Glomerular endothelial cell (primary cell): ENCODE measurements around the gene WDR7. TPM values are rescaled to one million over a fixed set of nuclear protein-coding genes. Genes with fewer than 3 reads are reported as not detected.

Source experiments
- DNase-seq: peaks from one replicate; pipeline ENCODE4 v3.0.0-alpha.2; 2011; ENCODE audit warnings: low read depth, low spot score; ENCODE audit errors: extremely low read depth
- total RNA-seq: library from RNA; depleted of rRNA; stranded (reverse); fragments of >200 nt; gene quantifications from 2 replicates; pipeline ENCODE4 v1.2.3, GENCODE V29; 2015

The WDR7 gene
- total RNA-seq, 1 donor from 2014 or later: 16.0 TPM

DNA sequence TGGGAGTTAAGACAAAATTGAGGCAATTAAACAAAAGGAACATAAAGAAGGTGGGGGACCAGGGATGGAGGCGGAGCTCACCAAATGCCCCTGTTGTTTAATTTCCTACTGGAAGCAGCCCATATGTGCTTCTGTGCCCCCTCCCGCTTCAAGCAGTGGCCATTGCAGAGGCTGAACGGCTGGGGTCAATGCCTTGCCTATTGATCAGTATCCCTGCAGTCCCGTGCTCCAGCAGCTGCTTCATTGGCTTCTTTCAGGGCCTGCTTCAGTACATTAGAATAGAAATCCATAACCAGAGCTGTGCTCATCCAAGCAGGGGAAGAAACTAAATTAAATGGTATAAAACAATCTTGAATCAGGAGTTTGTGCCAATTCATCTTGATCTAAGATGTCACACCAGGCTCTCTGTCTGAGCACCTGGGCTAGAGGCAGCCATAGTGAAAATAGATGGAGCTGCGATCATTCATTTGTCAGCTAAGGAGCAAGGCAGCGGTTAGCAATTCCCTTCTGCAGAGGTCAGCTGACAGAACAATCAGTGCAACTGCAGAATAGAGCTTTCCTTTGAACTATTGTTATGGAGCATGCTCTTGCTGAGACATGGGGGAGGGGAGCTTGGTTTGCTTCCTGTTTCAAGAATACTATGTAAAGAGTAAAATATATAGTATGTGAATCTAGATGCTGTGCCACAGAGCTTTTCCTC, 222.4 kb downstream of the WDR7 start:
- DNase-seq: no peak

DNA sequence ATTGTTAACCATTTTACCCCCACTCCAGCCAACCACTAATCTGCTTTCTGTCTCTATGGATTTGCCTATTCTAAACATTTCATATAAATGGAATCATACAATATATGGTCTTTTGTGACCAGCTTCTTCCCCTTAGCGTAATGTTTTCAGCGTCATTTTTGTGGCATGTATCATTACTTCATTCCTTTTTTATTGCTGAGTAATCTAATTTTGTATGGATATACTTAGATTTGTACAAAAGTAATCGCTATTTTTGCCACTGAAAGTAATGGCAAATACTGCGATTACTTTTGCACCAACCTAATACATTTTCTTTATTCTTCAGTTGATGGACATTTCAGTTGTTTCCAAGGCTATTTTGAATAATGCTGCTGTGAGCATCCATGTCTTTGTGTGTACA, 227.6 kb downstream of the WDR7 start:
- DNase-seq: no peak

DNA sequence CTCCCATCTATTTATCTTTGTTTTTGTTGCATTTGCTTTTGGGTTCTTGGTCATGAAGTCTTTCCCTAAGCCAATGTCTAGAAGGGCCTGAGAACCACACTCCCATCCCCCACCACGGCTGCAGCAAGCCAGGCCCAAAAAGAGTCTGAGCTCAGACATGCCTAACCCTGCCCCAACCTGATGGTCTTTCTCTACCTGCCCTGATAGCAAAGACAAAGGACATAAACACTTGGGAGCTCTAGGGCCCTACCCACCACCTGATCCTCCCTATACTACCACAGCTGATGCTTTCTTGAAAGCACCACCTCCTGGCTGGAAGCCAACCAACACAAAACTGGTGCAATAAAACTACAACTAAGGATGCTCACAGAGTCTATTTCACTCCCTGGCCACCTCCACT, 233.4 kb downstream of the WDR7 start:
- no peak for DNase-seq

DNA sequence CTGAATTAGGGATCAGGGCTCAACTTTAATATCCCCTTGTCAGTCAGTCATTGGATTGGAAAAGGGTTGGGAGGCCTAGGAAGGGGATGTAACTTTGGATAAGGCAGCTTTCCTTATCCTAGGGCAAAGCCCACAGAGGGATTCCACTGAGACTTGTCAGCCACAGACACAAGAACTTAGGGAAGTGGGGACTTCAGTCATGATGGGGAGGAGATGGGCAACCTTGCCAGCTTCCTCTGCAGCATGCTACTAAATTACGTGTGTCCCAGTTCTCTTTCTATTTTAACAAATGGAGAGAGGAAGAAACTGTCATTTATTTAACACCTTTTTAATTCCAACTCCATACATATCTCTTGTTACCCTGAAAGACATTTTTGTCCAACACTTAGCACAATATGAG, 237.8 kb downstream of the WDR7 start:
- no peak for DNase-seq

DNA sequence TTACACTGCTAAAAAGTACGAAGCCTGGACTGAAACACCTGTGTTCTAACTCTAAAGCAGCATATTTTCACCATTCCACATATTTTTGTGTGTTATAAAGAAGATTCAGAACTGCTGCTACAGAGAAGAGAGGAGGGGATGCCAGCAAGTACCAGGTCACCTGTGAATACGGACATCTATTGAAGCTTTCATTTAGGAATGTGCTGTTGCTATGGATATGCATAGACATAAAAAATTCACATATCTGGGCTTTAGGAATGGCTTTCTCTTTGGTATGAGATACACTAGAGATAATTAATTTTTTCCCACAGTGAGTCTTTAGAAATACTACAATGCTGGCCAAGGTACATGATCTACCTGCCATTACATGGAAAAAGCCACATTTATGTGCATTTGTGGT, 238.5 kb downstream of the WDR7 start:
- DNase-seq: no peak

DNA sequence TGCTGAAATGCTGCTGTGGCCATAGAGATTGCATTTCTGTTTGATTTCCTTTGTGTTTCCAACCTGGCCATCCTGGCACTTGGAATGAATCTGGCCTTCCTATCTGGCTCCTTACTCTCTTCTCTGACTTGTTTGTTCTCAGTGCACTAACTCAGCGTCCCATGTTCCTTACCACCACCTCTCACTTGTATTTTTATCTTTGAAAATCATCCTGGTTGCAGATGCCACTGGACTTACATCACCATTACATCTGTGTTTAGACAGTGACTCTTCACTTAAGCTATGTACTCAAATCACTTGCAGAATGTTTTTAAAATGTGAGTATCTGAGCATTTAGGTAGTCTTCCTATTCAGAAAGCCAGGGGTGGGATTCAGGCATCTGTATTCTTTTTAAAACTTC, 239.5 kb downstream of the WDR7 start:
- peak; percentile 45 for DNase-seq

DNA sequence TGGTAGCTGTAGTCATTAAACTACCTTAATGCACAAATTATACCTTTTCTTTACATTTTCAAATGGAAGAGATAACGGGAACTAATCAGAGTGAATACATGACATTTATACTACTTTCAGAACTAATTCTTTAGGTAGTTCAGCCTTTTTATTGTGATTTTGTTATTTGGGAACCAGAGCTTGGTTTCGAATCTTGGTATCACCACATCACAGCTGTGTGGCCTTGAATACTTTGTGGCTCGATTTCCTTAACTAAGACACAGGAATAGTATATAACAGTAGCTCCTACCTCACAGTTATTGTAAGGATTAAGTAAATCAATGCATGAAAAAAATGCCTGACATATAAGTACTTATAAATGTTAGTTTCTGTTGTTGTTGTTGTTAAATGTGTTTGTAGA, 240.0 kb downstream of the WDR7 start:
- no peak for DNase-seq

DNA sequence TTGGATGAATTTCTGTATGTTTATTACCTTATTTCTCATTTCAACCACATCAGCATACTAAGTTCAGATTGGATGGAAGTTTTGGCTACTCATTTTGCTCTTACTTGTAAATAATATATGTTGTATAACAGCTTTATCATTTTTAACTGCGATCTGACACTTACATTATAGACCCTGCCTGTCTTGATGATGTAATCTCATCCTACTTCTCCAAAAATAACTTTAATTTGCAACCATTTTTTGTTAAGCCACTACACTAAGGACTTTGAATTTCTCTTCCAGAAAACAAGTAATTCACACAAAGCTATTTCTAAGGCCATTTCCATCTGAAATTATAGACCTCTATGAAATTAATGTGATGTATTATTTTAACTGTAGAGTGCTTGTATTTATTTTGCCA, 240.7 kb downstream of the WDR7 start:
- DNase-seq: no peak

DNA sequence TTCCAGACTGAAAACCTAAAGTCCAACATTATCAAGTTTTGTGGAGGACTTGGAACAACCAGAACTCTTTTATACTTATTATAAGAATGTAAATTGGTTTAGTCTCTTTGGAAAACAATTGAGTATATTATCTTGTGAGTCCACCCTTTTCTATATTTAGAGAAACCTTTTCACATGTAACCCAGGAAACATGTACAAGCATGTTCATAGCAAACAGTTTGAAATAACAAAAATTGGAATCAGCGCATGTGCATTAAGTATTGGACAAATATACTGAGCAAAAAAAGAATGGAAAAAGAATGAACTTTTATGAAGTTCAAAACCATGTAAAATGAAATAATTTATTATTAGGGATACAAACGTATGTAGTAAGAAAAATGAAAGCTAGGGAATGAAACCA, 246.0 kb downstream of the WDR7 start:
- no peak for DNase-seq

DNA sequence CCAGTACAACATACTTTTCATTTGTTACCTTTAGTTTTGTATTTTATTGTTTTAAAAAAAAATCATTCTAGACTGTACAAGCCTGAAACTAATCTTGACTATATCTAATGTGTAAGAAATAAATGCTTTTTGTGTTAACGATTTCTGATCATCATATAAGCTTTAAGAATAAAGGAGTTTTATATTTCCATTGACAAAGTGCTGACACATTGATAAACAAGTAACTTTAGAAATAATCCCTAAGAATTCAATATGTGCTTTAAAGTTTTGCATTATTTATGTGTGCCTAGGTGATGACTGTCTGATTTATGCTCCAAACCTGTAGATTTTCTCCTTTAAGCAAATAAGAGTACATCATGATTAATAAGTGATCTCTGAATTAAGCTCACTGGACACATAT, 248.5 kb downstream of the WDR7 start:
- no peak for DNase-seq

DNA sequence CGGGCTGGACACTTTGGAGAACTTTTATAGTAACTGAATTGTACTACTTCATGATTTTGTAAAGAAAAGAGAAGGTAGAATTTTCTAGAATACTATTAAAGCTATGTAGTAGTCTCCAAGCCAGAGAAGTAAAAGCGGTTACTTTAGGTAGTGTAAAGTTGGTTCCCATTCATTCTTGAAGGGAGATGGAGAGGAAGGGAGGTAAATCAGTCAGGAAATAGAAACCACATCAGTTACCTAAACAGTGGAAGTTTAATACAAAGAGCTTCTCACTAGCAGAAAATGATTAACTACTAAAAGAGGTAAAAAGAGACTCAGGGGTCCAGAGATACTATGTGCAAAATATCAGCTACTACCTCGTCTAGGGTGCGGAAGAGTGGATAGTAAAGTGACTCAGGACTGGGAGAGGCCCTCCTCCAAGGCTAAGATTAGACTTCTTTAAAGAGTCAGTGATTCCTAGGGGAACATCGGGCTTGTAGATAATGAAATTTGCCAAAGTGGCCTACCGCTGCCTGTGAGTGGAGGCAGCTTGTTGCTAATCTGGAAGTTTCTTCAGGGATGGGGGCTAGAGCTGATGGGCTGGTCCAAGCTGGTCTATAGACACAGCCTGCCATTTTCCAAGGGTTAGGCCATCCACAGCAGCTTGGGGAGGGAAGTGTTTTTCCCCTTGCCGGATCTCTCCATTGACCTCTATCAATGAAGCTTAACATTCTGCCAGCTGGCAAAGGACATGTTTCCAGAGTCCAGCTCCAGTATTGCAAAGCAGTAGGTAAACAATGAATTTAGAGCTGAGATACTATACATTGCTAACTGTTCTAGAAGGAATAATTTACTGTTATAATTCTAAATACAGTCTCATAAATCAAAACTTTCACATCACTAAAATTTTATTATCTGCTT, 249.3 kb downstream of the WDR7 start:
- DNase-seq: no peak

DNA sequence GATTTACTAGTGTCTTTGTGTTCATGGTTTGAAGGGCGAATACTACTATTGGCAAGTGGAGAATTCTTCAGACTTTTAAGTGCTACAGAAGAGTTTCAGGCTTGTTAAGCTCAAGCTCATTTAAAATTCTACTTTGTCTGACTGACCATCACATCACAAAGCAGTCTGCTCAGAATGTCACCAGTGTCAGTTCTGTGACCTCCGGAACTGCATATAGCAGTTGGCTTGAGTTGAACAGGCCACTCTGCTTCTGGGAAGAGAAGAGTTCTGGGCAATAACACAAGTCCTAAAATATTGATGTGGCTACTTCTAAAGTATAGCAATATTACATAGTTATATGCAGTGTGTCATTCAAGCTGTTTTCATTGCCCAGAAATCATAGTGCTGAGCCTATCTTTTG, 250.8 kb downstream of the WDR7 start:
- DNase-seq: no peak

DNA sequence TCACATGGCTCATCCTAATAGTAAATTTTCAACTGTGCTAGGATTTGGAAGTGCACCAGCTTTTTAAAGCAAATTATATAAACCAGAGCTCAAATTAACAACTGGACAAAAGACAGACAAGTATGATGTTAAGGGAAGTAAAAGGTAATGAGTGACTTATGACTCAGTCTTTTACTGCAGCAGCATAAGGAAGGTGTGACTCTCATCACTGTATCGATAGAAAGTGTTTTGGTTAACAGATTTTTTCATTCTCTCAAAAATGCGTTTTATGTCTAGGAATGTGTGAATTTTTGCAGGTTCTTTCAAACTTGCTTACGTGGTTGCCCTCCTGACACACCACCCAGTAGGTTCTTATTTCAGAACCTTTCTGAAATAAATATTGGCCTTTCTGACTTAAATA, 251.5 kb downstream of the WDR7 start:
- DNase-seq: no peak

DNA sequence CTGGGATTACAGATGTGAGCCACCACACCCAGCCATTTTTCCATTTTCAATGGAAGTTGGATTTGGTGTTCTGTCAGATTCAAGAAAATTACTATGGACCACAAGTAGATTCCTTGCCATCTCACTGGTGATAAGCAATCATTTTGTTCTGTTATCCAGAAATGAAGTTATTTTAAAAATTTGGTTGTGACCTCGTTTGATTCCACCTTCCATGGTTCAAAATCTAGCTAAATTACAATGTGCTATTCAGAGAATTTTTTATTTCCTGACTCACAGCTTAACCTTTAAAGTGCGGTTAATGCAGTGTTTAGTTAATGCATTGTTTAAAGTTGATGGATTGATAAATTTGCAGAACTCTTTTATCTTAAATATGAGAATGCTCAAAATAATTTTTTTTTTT, 252.5 kb downstream of the WDR7 start:
- DNase-seq: no peak

DNA sequence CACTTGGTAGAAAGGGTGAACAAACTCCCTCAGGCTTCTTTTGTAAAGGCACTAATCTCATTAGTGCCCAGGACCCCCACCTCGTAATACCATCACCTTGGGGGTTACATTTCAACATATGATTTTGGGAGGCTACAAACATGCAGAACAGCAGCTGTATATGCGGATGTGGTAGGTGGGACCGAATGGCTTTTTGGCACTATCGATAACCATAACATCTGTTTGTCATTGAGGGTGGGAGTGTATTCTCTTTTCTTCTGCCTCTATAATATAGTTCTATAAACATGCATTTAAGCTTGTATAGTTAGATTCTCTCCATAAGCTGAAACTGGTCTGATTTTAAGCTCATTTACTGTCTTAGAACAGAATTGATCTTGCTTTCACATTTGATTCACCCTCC, 256.6 kb downstream of the WDR7 start:
- DNase-seq: no peak

DNA sequence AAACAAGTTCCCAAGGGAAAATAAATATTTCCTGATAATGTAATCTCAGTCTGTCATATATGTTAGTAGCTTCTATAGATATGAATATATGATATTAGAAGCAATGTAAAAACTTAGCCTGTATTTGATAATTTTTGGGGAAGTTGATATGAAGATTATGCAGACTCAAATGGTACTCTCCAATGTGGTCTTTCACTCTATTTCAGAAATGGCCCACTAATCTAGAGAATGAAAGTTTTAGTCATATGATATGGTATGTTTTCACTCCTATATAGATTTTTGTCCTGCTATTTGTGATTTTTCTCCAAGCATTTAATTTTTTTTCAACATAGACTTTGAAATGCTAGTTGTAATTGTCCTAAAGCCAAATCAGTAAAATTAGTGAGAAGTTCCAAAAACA, 259.1 kb downstream of the WDR7 start:
- DNase-seq: no peak

DNA sequence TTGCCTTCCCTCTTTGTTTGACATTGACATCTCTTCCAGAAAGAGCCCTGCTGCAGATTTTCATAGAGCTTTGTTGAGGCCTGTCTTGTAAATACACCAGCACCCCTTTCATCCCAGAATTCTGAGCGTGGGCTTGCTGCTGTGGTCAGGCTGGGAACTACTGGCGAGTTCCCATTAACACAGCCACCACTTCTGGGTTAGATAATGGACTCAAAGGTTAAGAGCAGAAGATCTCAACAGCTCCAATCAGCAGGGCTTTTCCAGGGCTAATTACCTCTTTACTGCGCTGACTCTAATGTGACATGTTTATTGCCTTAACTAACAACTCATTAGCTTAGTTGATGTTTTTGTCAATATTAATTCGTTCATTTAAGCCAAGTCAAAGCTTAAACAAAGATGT, 259.8 kb downstream of the WDR7 start:
- no peak for DNase-seq

DNA sequence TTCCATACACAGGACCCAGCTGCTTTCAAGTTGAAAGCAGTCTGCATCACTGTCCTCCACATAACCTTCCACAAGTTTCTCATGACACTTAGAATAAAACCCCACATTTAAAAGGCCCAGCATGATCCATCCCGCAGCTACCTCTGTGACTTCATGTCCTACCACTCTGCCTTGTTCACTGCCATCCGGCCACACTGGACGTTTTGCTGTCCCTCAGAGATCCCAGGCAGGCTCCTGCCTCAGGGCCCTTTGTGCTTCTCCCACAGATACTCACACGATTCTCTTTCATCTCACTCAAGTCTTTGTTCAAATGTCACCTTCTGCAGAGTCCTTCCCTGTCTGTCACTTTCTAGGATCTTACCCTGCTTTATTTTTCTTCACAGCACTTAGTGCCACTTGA, 262.8 kb downstream of the WDR7 start:
- no peak for DNase-seq

DNA sequence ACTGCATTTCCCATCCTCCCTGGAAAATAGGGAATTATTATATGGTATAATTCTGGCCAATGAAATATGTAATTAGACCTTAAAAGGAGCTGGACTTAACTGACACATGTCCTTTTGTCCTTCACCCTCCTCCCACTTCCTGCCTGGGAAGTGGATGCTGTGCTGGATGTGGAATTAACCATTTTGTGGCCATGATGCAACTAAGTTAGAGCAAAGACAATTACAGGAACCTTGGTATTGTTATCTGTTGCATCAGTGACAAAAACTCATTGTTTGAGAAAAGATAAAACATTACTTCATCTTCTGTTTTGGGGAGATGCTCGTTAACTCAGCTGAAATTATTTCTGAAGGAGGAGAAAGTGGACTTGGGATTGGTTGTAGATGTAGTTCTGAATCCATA, 268.0 kb downstream of the WDR7 start:
- no peak for DNase-seq

DNA sequence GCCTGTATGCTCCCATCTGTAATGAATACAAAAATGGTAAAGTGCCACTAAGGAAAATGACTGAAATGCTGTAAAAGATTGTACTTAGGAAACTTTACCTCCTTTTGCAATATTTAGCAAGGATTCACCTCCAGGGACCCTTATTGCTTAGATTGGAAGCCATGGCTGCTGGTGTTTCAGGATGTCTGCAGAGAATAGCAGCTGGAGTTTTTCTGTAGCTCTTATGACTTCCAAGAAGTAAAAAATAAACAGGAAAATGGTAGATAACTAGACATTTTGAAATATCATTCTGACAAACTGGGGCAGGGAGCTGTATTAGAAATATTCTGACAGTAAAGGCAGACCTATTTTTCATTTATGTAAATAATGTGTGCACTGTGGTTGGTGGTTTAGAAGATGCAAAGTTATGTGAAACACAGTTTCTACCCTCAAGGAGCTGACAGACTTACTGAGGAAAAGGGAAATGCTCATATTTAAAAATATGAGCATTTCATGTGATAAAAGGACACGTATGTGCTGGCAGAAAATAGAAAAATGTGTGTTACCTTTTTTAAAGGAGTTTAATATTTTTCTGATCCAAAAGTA, 270.8 kb downstream of the WDR7 start:
- no peak for DNase-seq

DNA sequence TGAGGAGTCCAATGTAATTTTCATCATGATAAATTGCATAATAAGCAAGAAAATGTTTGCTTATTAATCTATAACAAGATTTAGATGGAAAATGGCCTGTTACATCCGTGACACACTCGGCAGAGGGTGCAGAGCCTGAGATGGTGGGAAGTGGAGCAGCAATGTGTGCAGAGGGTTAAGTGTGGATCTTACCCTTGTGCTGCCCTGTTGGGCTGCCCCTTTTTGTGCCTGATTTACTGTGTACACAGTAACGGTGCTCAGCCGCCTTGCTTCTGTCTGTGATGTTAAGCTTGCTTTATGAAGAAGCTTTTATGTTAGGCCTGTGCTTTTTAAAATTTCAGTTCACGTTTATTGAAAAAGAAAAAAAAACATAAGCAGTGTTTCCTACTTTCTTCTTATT, 275.6 kb downstream of the WDR7 start:
- DNase-seq: no peak

DNA sequence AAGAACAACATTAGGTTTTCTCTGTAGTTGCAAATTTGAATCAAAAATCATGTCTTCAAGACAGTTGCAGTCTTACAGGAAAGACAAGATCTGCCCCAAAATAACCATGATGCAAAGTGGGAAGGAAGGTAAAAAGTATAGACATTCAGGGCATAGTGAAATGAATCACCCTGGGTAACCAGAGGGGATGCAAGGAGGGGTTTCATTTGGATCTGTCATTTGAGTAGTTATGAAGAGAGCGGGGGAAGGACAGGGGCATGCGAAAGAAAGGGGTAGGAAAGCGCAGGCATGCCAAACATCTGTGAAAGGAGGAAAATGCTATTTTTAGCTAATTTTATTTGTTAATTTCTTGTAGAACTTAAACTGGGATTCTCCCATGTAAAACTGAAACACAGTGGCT, 276.6 kb downstream of the WDR7 start:
- no peak for DNase-seq
